Panc1 (cell line): ENCODE data around the gene SLC6A2. TPM values are rescaled to one million over a fixed set of nuclear protein-coding genes. Genes with fewer than 3 reads are reported as not detected.

ENCODE experiments used
- ATAC-seq: fragments of 200-7000 bp; cut with Tn5 transposase; 2 replicates; pipeline ENCODE4 v1.9.1; 2020; ENCODE audit warnings: mild to moderate bottlenecking, moderate library complexity
- BruUV-seq: library from RNA; stranded (reverse); fragments of 400-500 nt; replicated peaks from 2 replicates; lab custom pipeline; 2021; lab: Mats Ljungman, UMichigan
- CTCF ChIA-PET: fragments of 300-600 bp; sonication (Branson Sonifier 250); formaldehyde crosslinking; loops from one replicate; lab custom pipeline; 2022; ENCODE audit warnings: antibody characterized with exemption; lab: Charles Lee
- POLR2A ChIA-PET: fragments of 300-600 bp; sonication (Branson Sonifier 250); formaldehyde crosslinking; loops from one replicate; lab custom pipeline; 2022; ENCODE audit warnings: antibody characterized with exemption; lab: Charles Lee
- DNase-seq: peaks from one replicate; pipeline ENCODE4 v3.0.0-alpha.2; 2010; ENCODE audit warnings: low read depth, low spot score
- H3K27ac ChIP-seq: 2 replicates; pipeline ENCODE4 v1.5.1; 2011; ENCODE audit warnings: mild to moderate bottlenecking, low read length, inconsistent platforms
- H3K27me3 ChIP-seq: fragments of 200-500 bp; sonication (Bioruptor generic); 2 replicates; pipeline ENCODE4 v1.6.0; 2014; ENCODE audit warnings: low read length, inconsistent platforms; ENCODE audit not compliant: control insufficient read depth, insufficient read depth
- H3K36me3 ChIP-seq: fragments of 200-500 bp; sonication (Bioruptor generic); 2 replicates; pipeline ENCODE4 v1.5.1; 2014; ENCODE audit warnings: inconsistent platforms, mild to moderate bottlenecking, low read length, moderate library complexity; ENCODE audit not compliant: control insufficient read depth, insufficient read depth
- H3K4me1 ChIP-seq: 2 replicates; pipeline ENCODE4 v1.5.1; 2011; ENCODE audit warnings: inconsistent platforms, mild to moderate bottlenecking, low read length, moderate library complexity; ENCODE audit not compliant: control insufficient read depth, insufficient read depth
- H3K4me3 ChIP-seq, 2 experiments: 2 replicates each; pipeline ENCODE4 v1.5.1; 2011 to 2012; ENCODE audit warnings: low read depth in 2 of 2, low read length in 2 of 2, mild to moderate bottlenecking in 2 of 2, inconsistent platforms in 1 of 2, moderate library complexity in 1 of 2
- H3K9me3 ChIP-seq: fragments of 200-500 bp; sonication (Bioruptor generic); 2 replicates; pipeline ENCODE4 v1.5.1; 2014; ENCODE audit warnings: low read depth, mild to moderate bottlenecking, inconsistent platforms, low read length, moderate library complexity; ENCODE audit not compliant: control insufficient read depth, insufficient read depth
- POLR2AphosphoS5 ChIP-seq: IDR thresholded peaks from 2 replicates; pipeline ENCODE4 v1.6.1; 2012; ENCODE audit warnings: mild to moderate bottlenecking, low read depth, low read length, moderate library complexity
- SIN3A ChIP-seq: IDR thresholded peaks from 2 replicates; pipeline ENCODE4 v1.6.1; 2012; ENCODE audit warnings: low read depth, mild to moderate bottlenecking, low read length, moderate library complexity, borderline replicate concordance; ENCODE audit not compliant: insufficient read depth
- TCF7L2 ChIP-seq: IDR thresholded peaks from 2 replicates; pipeline ENCODE4 v1.6.1; 2011; ENCODE audit warnings: mild to moderate bottlenecking, low read depth, low read length, inconsistent platforms
- in situ Hi-C: cut with HindIII; loops from 2 replicates; pipeline ENCODE4 v1.10.0; 2016; ENCODE audit warnings: low sequenced_read_pairs, low pct_unique_long_range_greater_than_20kb
- intact Hi-C: fragments of 100-400 bp; cut with micrococcal nuclease; formaldehyde crosslinking; loops from one replicate; pipeline ENCODE4 v1.10.0; 2022; ENCODE audit not compliant: unreplicated experiment
- total RNA-seq: library from RNA; stranded (reverse); gene quantifications from one replicate; pipeline ENCODE4 v1.2.1, GENCODE V29; 2021; ENCODE audit not compliant: unreplicated experiment
- TF ChIP-seq, protein P1 (sequence below), 2 experiments: IDR thresholded peaks; 2 replicates each; pipeline ENCODE4 v1.6.1; 2011 to 2012; ENCODE audit warnings: low read depth in 2 of 2, control low read depth in 1 of 2, low read length in 1 of 2, mild to moderate bottlenecking in 1 of 2, moderate library complexity in 1 of 2; ENCODE audit not compliant: insufficient read depth in 1 of 2
- TF ChIP-seq, protein P2 (sequence below): fragments of 450-650 bp; IDR thresholded peaks from 2 replicates; pipeline ENCODE4 v1.5.1; 2017; ENCODE audit warnings: mild to moderate bottlenecking

Gene SLC6A2
- total RNA-seq, 1 experiment from 2014 or later, result 0.10 TPM

DNA sequence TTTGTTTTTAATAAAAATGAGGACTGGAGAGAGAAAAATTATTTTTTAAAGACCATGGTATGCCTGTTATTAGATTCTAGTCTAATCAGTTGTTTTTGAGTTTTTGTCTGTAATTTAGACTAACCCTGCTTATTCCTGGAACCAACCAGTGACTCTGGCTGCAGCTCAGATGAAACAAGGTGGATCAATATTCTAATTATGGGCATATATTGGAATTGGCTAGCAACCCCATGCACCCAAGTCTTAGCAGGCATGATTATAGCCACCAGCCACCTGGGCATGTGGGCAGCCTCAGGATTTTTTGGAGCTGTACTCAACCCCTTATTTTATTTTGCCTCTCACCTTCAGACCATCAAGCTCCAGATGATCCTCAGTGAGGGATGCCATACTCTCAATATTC is 21.6 kb upstream of the SLC6A2 start:
- ChIA-PET CTCF (no interaction called here), POLR2A (no interaction called here)

DNA sequence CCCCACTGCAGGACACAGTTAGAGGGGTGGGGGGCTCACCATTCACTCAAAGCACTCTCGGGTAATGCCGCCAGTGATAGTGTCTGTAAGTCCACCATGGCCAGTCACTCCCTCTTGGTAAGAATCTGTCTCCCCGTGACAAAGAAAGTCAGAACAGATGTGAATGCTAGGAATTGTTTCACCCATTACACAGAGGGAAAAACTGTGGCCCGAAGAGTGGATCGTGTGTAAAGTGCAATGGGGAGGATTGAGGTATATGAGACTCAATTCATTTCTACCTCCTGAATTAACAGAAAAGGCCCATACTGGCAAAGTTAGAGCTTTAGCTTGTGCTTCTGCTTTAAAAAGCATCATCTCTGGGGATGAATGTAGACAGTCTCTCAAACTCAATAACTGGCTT is 17.5 kb upstream of the SLC6A2 start:
- no peaks in the 10 kb centered on the region for H3K27me3 ChIP-seq
- BruUV-seq, result no TSS peak
- ATAC-seq, result no peak

More for the DNA sequence above, 21.6 kb upstream of the SLC6A2 start:
- intact Hi-C loops (no loop called here), in situ Hi-C loops (no loop called here)
- no peaks in the 10 kb centered on the region for H3K4me1 ChIP-seq
- H3K36me3 ChIP-seq, result no peaks in the 10 kb centered on the region
- no peak overlapping the region for H3K4me3 ChIP-seq
- DNase-seq (no peak), ATAC-seq (no peak)
- H3K27me3 ChIP-seq, result no peaks in the 10 kb centered on the region
- TF ChIP-seq TCF7L2 (no peak), SIN3A (no peak), POLR2AphosphoS5 (no peak)
- TF ChIP-seq, protein P1, sequence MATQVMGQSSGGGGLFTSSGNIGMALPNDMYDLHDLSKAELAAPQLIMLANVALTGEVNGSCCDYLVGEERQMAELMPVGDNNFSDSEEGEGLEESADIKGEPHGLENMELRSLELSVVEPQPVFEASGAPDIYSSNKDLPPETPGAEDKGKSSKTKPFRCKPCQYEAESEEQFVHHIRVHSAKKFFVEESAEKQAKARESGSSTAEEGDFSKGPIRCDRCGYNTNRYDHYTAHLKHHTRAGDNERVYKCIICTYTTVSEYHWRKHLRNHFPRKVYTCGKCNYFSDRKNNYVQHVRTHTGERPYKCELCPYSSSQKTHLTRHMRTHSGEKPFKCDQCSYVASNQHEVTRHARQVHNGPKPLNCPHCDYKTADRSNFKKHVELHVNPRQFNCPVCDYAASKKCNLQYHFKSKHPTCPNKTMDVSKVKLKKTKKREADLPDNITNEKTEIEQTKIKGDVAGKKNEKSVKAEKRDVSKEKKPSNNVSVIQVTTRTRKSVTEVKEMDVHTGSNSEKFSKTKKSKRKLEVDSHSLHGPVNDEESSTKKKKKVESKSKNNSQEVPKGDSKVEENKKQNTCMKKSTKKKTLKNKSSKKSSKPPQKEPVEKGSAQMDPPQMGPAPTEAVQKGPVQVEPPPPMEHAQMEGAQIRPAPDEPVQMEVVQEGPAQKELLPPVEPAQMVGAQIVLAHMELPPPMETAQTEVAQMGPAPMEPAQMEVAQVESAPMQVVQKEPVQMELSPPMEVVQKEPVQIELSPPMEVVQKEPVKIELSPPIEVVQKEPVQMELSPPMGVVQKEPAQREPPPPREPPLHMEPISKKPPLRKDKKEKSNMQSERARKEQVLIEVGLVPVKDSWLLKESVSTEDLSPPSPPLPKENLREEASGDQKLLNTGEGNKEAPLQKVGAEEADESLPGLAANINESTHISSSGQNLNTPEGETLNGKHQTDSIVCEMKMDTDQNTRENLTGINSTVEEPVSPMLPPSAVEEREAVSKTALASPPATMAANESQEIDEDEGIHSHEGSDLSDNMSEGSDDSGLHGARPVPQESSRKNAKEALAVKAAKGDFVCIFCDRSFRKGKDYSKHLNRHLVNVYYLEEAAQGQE (IDR thresholded peaks at IDR 0.05; ENCODE audit: insufficient read depth in 1 of 2, low read depth in 2 of 2, low read length in 1 of 2), result no peak
- TF ChIP-seq, protein P2, sequence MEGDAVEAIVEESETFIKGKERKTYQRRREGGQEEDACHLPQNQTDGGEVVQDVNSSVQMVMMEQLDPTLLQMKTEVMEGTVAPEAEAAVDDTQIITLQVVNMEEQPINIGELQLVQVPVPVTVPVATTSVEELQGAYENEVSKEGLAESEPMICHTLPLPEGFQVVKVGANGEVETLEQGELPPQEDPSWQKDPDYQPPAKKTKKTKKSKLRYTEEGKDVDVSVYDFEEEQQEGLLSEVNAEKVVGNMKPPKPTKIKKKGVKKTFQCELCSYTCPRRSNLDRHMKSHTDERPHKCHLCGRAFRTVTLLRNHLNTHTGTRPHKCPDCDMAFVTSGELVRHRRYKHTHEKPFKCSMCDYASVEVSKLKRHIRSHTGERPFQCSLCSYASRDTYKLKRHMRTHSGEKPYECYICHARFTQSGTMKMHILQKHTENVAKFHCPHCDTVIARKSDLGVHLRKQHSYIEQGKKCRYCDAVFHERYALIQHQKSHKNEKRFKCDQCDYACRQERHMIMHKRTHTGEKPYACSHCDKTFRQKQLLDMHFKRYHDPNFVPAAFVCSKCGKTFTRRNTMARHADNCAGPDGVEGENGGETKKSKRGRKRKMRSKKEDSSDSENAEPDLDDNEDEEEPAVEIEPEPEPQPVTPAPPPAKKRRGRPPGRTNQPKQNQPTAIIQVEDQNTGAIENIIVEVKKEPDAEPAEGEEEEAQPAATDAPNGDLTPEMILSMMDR, result no peak
- no peaks in the 10 kb centered on the region; the same call in 1 of the 2 replicates for H3K9me3 ChIP-seq
- no TSS peak for BruUV-seq
- no peak overlapping the region for H3K27ac ChIP-seq

More for the DNA sequence above, 17.5 kb upstream of the SLC6A2 start:
- TF ChIP-seq, protein P2, result no peak
- TF ChIP-seq, protein P1 (IDR thresholded peaks at IDR 0.05; ENCODE audit: insufficient read depth in 1 of 2, low read depth in 2 of 2, low read length in 1 of 2), result no peak
- TF ChIP-seq SIN3A (no peak), POLR2AphosphoS5 (no peak), TCF7L2 (no peak)
- DNase-seq, result no peak
- POLR2A ChIA-PET, result no interaction called here
- Histone ChIP-seq H3K27ac (no peak overlapping the region), H3K36me3 (no peaks in the 10 kb centered on the region), H3K4me3 (no peak overlapping the region), H3K9me3 (no peaks in the 10 kb centered on the region), H3K4me1 (no peaks in the 10 kb centered on the region)
- CTCF ChIA-PET, result no interaction called here
- intact Hi-C loops, result no loop called here
- in situ Hi-C loops, result no loop called here
